Measurements from ENCODE around the gene PCDHB11.
"Not testable (repeated sequence)": the region's sequence is repeated elsewhere in the genome, so short reads cannot be mapped to it uniquely, and the experiment has no call there.

- TF ChIP-seq CTCF (IDR thresholded peaks at IDR 0.05; ENCODE audit: low read depth, low read length, missing input control); RXRA (IDR thresholded peaks at IDR 0.05); ATF3 (IDR thresholded peaks at IDR 0.05); RAD21 (IDR thresholded peaks at IDR 0.05); EGR1 (IDR thresholded peaks at IDR 0.05; ENCODE audit: low read depth in 2 of 2); TAF1 (conservative IDR thresholded peaks at IDR 0.05); MAX (IDR thresholded peaks at IDR 0.05); ZBTB33 (IDR thresholded peaks at IDR 0.05); SP1 (IDR thresholded peaks at IDR 0.05); REST (IDR thresholded peaks at IDR 0.05); FOXA1 (IDR thresholded peaks at IDR 0.05): not testable (repeated sequence)
These were observed 16.1 kb downstream of the PCDHB11 start for GRCh38 chr5:141215504-141215903.
